OCI-LY3 (cell line): Measurements from ENCODE around the gene ZDHHC24.

Experiments used
- H2AFZ ChIP-seq: fragments of 200-600, 300-600 bp; shearing (Covaris generic); 2 replicates; pipeline ENCODE4 v1.6.0; 2014; ENCODE audit warnings: antibody characterized with exemption, low read depth, low read length
- H3K27ac ChIP-seq: fragments of 200-600, 300-600 bp; sonication (generic); 2 replicates; pipeline ENCODE4 v1.5.1; 2014; ENCODE audit warnings: mild to moderate bottlenecking, low read length, moderate library complexity, mixed read lengths
- H3K27me3 ChIP-seq: fragments of 200-600, 300-600 bp; sonication (generic); 2 replicates; pipeline ENCODE4 v1.6.1; 2014; ENCODE audit warnings: low read depth, low read length, mixed read lengths
- H3K36me3 ChIP-seq: fragments of 200-600, 300-600 bp; sonication (generic); replicated peaks from 2 replicates; pipeline ENCODE3; 2014; ENCODE audit warnings: low read depth, low read length, mixed read lengths
- H3K4me1 ChIP-seq: fragments of 300-600, 200-600 bp; sonication (generic); 2 replicates; pipeline ENCODE4 v1.6.1; 2014; ENCODE audit warnings: low read length, mixed read lengths
- H3K4me2 ChIP-seq: fragments of 200-600, 300-600 bp; sonication (generic); 2 replicates; pipeline ENCODE4 v1.6.1; 2014; ENCODE audit warnings: low read length, mixed read lengths
- H3K4me3 ChIP-seq: fragments of 300-600, 200-600 bp; sonication (generic); 2 replicates; pipeline ENCODE4 v1.5.1; 2014; ENCODE audit warnings: antibody characterized with exemption, mild to moderate bottlenecking, low read length, moderate library complexity
- H3K79me2 ChIP-seq: fragments of 300-600, 200-600 bp; shearing (Covaris generic); 2 replicates; pipeline ENCODE4 v1.6.1; 2014; ENCODE audit warnings: mild to moderate bottlenecking, low read length, mixed read lengths
- H3K9ac ChIP-seq: fragments of 300-600, 200-600 bp; shearing (Covaris generic); 2 replicates; pipeline ENCODE4 v1.6.0; 2014; ENCODE audit warnings: mild to moderate bottlenecking, low read length, moderate library complexity
- H3K9me3 ChIP-seq: fragments of 200-600, 300-600 bp; shearing (Covaris generic); 2 replicates; pipeline ENCODE4 v1.6.1; 2014; ENCODE audit warnings: low read length, mixed read lengths; ENCODE audit not compliant: insufficient read depth
- H4K20me1 ChIP-seq: fragments of 200-600, 300-600 bp; sonication (generic); 2 replicates; pipeline ENCODE4 v1.6.1; 2016; ENCODE audit warnings: low read length, mixed read lengths; ENCODE audit not compliant: insufficient read depth
- EZH2phosphoT487 ChIP-seq: fragments of 200-600 bp; shearing (Covaris generic); IDR thresholded peaks from 2 replicates; pipeline ENCODE4 v1.6.1; 2018; ENCODE audit warnings: antibody characterized with exemption, mixed run types, low read depth
- TF ChIP-seq, protein P1 (sequence below): fragments of 200-600, 300-600 bp; sonication (generic); IDR thresholded peaks from 2 replicates; pipeline ENCODE4 v1.5.1; 2014; ENCODE audit warnings: antibody characterized with exemption, low read length, low read depth

The ZDHHC24 gene

DNA sequence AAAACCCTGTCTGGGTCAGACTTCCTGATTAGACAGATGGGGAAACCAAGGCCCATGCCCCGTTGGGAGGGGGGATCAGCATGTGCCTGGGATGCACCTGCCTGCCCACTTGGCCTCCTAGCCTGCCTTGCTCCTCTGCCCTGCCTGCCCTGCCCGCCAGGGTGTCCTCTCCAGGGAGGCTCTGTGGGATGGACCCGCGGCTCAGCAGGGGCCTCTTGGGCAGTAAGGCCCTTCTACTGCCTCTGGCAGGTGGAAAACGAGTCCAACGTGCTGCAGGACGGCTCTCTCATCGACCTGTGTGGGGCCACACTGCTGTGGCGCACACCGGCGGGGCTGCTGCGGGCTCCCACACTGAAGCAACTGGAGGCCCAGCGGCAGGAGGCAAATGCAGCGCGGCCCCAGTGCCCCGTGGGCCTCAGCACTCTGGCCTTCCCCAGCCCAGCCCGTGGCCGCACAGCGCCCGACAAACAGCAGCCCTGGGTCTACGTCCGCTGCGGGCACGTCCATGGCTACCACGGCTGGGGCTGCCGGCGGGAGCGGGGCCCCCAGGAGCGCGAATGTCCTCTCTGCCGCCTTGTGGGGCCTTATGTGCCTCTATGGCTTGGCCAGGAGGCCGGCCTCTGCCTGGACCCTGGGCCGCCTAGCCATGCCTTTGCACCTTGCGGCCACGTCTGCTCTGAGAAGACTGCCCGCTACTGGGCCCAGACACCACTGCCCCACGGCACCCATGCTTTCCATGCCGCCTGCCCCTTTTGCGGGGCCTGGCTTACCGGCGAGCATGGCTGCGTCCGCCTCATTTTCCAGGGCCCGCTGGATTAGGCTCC is 70.3 kb downstream of the ZDHHC24 start:
- no peaks in the 10 kb centered on the region for H3K9me3 ChIP-seq
- H3K4me1 ChIP-seq, result 0 out of 2 replicates have a peak, but pooled peaks cover 2% of the 10 kb centered on the region
- peaks cover 14% of the 10 kb centered on the region for H3K79me2 ChIP-seq
- no peak overlapping the region for H3K4me2 ChIP-seq
- H4K20me1 ChIP-seq, result no peaks in the 10 kb centered on the region
- no peak overlapping the region for H2AFZ ChIP-seq
- peaks cover 9% of the 10 kb centered on the region for H3K36me3 ChIP-seq
- no peak overlapping the region for H3K4me3 ChIP-seq
- H3K27me3 ChIP-seq, result no peaks in the 10 kb centered on the region
- no peak for TF ChIP-seq EZH2phosphoT487
- TF ChIP-seq, protein P1, sequence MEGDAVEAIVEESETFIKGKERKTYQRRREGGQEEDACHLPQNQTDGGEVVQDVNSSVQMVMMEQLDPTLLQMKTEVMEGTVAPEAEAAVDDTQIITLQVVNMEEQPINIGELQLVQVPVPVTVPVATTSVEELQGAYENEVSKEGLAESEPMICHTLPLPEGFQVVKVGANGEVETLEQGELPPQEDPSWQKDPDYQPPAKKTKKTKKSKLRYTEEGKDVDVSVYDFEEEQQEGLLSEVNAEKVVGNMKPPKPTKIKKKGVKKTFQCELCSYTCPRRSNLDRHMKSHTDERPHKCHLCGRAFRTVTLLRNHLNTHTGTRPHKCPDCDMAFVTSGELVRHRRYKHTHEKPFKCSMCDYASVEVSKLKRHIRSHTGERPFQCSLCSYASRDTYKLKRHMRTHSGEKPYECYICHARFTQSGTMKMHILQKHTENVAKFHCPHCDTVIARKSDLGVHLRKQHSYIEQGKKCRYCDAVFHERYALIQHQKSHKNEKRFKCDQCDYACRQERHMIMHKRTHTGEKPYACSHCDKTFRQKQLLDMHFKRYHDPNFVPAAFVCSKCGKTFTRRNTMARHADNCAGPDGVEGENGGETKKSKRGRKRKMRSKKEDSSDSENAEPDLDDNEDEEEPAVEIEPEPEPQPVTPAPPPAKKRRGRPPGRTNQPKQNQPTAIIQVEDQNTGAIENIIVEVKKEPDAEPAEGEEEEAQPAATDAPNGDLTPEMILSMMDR, result no peak
- H3K27ac ChIP-seq, result no peak overlapping the region
- H3K9ac ChIP-seq, result no peak overlapping the region

DNA sequence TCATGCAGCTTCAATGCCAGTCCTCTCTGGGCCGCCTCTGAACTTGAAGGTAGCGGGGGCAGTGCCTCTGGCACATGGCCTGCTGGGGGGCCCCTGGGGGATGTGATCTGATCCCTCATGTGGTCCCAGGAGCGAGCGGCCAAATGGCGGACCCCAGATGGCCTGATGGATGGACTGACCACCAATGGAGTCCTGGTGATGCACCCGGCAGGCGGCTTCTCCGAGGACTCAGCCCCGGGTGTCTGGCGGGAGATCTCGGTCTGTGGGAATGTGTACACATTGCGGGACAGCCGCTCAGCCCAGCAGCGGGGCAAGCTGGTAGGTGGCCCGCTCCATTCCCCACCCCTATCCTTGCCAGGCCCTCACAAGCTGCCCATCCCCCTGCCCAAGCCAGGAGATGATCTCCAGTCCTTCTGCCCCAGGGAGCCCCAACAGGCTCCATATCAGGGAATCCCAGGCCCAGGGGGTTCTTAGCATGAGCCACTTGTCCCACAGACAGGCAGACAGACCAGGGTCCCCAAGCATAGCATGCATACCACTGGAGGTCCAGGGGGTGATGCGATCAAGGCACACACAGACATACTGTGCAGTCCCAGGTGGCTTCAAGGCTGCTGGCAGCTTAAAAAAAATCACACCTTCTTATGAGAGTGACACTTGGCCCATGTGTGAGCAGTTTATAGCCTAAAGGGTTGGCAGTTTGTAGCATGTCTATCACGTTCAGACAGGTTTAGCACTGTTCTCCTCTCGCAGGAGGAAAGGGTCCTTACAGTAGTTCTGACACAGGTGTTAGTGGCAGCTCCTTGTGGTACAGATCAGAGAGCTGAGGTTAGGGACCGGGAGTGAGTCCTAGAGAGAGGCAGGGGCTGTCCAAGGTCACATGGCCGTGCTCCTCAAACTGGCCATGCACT is 72.0 kb downstream of the ZDHHC24 start:
- Histone ChIP-seq H3K9ac (no peak overlapping the region), H4K20me1 (no peaks in the 10 kb centered on the region), H3K4me1 (no peaks in the 10 kb centered on the region), H2AFZ (no peak overlapping the region), H3K4me2 (no peak overlapping the region), H3K4me3 (no peak overlapping the region), H3K27ac (no peak overlapping the region), H3K27me3 (no peaks in the 10 kb centered on the region), H3K9me3 (no peaks in the 10 kb centered on the region), H3K36me3 (peaks cover 9% of the 10 kb centered on the region), H3K79me2 (peaks cover 3% of the 10 kb centered on the region; the same call in 1 of the 2 replicates)
- TF ChIP-seq, protein P1, result no peak
- TF ChIP-seq EZH2phosphoT487, result no peak

DNA sequence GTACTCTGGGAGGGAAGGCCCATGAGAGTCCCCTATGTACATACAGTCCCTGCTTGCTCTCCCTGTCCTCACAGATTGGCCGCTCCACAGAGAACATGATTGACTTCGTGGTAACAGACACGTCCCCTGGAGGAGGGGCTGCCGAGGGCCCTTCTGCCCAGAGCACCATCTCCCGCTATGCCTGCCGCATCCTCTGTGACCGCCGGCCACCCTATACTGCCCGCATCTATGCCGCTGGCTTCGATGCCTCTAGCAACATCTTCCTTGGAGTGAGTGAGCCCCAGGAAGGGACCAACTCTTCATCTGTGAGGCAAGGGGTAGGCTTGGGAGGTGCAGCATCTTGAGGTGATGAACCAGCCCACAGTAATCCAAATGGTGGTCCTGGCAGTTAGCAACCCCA is 72.7 kb downstream of the ZDHHC24 start:
- no peak overlapping the region for H2AFZ ChIP-seq
- no peak for TF ChIP-seq EZH2phosphoT487
- TF ChIP-seq, protein P1, result no peak

DNA sequence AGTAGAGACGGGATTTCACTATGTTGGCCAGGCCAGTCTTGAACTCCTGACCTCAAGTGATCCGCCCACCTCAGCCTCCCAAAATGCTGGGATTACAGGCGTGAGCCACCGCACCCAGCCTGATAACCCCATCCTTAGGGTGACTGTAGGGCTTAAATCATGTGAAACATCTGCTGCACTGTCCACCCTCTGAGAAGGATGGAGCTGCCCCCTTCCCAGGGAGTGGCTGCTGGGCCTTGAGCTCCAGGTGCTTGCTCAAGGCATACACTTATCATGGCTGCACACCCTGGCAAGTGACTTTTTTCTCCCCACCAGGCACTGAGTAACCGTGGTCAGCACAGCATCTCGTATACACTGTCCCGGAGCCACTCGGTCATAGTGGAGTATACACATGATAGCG is 73.8 kb downstream of the ZDHHC24 start:
- no peak overlapping the region for H3K4me3 ChIP-seq
- no peaks in the 10 kb centered on the region for H3K9me3 ChIP-seq
- H2AFZ ChIP-seq, result no peak overlapping the region
- no peak overlapping the region for H3K9ac ChIP-seq
- H3K4me2 ChIP-seq, result no peak overlapping the region
- H4K20me1 ChIP-seq, result no peaks in the 10 kb centered on the region
- H3K27me3 ChIP-seq, result no peaks in the 10 kb centered on the region
- no peak for TF ChIP-seq EZH2phosphoT487
- TF ChIP-seq, protein P1, result no peak
- H3K4me1 ChIP-seq, result peaks cover 7% of the 10 kb centered on the region; the same call in 1 of the 2 replicates
- H3K36me3 ChIP-seq, result peaks cover 9% of the 10 kb centered on the region
- no peaks in the 10 kb centered on the region for H3K79me2 ChIP-seq
- H3K27ac ChIP-seq, result no peak overlapping the region

More for the DNA sequence above, 72.7 kb downstream of the ZDHHC24 start:
- no peak overlapping the region for H3K4me3 ChIP-seq
- H3K27me3 ChIP-seq, result no peaks in the 10 kb centered on the region
- no peak overlapping the region for H3K4me2 ChIP-seq
- H4K20me1 ChIP-seq, result no peaks in the 10 kb centered on the region
- no peaks in the 10 kb centered on the region for H3K79me2 ChIP-seq
- no peaks in the 10 kb centered on the region for H3K9me3 ChIP-seq
- no peak overlapping the region for H3K27ac ChIP-seq
- H3K36me3 ChIP-seq, result peaks cover 9% of the 10 kb centered on the region
- H3K9ac ChIP-seq, result no peak overlapping the region
- no peaks in the 10 kb centered on the region for H3K4me1 ChIP-seq
